Measurements from ENCODE around the gene BRSK1. TPM values are rescaled to one million over a fixed set of nuclear protein-coding genes. Genes with fewer than 3 reads are reported as not detected.

BRSK1 gene
- total and polyA plus RNA-seq, 2 of the 13 experiments (the other 11 are each of a cell fraction or from before 2014, with no cell fraction given): 0.18 to 1.2 TPM

GRCh38 chr19:55256562-55257460 is 27.0 kb upstream of the BRSK1 start (continued):
- peak; percentile 61; the same call in 1 of the 2 replicates for TF ChIP-seq TRAFD1 (CRISPR knock-in tag; IDR thresholded peaks at IDR 0.05; ENCODE audit: borderline replicate concordance)
- TF ChIP-seq ARID5B (CRISPR knock-in tag; IDR thresholded peaks at IDR 0.05): peak; percentile 74
- no peak for TF ChIP-seq ZNF607 (CRISPR knock-in tag; IDR thresholded peaks at IDR 0.05; ENCODE audit: borderline replicate concordance)
- TF ChIP-seq RARA (CRISPR knock-in tag; IDR thresholded peaks at IDR 0.05): peak; percentile 80
- no peak for TF ChIP-seq TFDP1 (CRISPR knock-in tag; IDR thresholded peaks at IDR 0.05; ENCODE audit: borderline replicate concordance)
- TF ChIP-seq MIER3 (CRISPR knock-in tag; IDR thresholded peaks at IDR 0.05; ENCODE audit: borderline replicate concordance): peak; percentile 27; the same call in 1 of the 2 replicates
- peak; percentile 43; the same call in 1 of the 2 replicates for TF ChIP-seq TFDP2 (CRISPR knock-in tag; IDR thresholded peaks at IDR 0.05)
- no peak for TF ChIP-seq ZMYM3 (CRISPR knock-in tag; IDR thresholded peaks at IDR 0.05)
- TF ChIP-seq ZKSCAN5 (CRISPR knock-in tag; IDR thresholded peaks at IDR 0.05): no peak
- no peak for TF ChIP-seq RELA (CRISPR knock-in tag; IDR thresholded peaks at IDR 0.05)
- TF ChIP-seq RFXANK (CRISPR knock-in tag; IDR thresholded peaks at IDR 0.05): no peak
- TF ChIP-seq ZNF430 (CRISPR knock-in tag; IDR thresholded peaks at IDR 0.05): no peak
- TF ChIP-seq SKIL (CRISPR knock-in tag; IDR thresholded peaks at IDR 0.05; ENCODE audit: borderline replicate concordance): no peak
- no peak for TF ChIP-seq ZNF441 (CRISPR knock-in tag; IDR thresholded peaks at IDR 0.05; ENCODE audit: borderline replicate concordance)
- TF ChIP-seq BCL3 (CRISPR knock-in tag; IDR thresholded peaks at IDR 0.05): no peak
- no peak for TF ChIP-seq ZSCAN31 (CRISPR knock-in tag; IDR thresholded peaks at IDR 0.05; ENCODE audit: low read depth)
- no peak for TF ChIP-seq HHEX (CRISPR knock-in tag; IDR thresholded peaks at IDR 0.05)
- no peak for TF ChIP-seq RFX1 (IDR thresholded peaks at IDR 0.05)
